Large intestine (tissue), 3 donors: ENCODE measurements around the gene TEX2. TPM values are rescaled to one million over a fixed set of nuclear protein-coding genes. Genes with fewer than 3 reads are reported as not detected.

Experiments used
- DNase-seq, 2 donors: peaks; one replicate each; pipeline versions ENCODE4 v3.0.0 to v3.0.0-alpha.2; 2013
- H3K27ac ChIP-seq: one replicate; pipeline ENCODE4 v1.5.1; 2013; ENCODE audit warnings: low read length
- H3K27me3 ChIP-seq: 2 replicates; pipeline ENCODE4 v1.6.1; 2013; ENCODE audit warnings: low read length; ENCODE audit not compliant: control insufficient read depth, insufficient read depth
- H3K36me3 ChIP-seq: 2 replicates; pipeline ENCODE4 v1.6.1; 2013; ENCODE audit warnings: low read length; ENCODE audit not compliant: control insufficient read depth, insufficient read depth
- H3K4me1 ChIP-seq: one replicate; pipeline ENCODE4 v1.6.1; 2013; ENCODE audit warnings: low read length; ENCODE audit not compliant: control insufficient read depth, insufficient read depth
- H3K4me3 ChIP-seq: one replicate; pipeline ENCODE4 v1.5.1; 2013; ENCODE audit warnings: low read length
- H3K9me3 ChIP-seq: one replicate; pipeline ENCODE4 v1.6.1; 2013; ENCODE audit warnings: mild to moderate bottlenecking, low read depth, low read length, moderate library complexity; ENCODE audit not compliant: control insufficient read depth
- WGBS: methylation state at CpG from one replicate; pipeline ENCODE4 v1.1.5; 2013; ENCODE audit warnings: low lambda C conversion rate; ENCODE audit not compliant: insufficient coverage; 5-methylcytosine and 5-hydroxymethylcytosine counted together
- polyA plus RNA-seq: library from polyadenylated mRNA; unstranded; fragments of 120-200 nt; gene quantifications from one replicate; pipeline ENCODE4 v1.2.1, GENCODE V29; 2013

Gene TEX2
- polyA plus RNA-seq, 1 donor = 37.2 TPM

DNA sequence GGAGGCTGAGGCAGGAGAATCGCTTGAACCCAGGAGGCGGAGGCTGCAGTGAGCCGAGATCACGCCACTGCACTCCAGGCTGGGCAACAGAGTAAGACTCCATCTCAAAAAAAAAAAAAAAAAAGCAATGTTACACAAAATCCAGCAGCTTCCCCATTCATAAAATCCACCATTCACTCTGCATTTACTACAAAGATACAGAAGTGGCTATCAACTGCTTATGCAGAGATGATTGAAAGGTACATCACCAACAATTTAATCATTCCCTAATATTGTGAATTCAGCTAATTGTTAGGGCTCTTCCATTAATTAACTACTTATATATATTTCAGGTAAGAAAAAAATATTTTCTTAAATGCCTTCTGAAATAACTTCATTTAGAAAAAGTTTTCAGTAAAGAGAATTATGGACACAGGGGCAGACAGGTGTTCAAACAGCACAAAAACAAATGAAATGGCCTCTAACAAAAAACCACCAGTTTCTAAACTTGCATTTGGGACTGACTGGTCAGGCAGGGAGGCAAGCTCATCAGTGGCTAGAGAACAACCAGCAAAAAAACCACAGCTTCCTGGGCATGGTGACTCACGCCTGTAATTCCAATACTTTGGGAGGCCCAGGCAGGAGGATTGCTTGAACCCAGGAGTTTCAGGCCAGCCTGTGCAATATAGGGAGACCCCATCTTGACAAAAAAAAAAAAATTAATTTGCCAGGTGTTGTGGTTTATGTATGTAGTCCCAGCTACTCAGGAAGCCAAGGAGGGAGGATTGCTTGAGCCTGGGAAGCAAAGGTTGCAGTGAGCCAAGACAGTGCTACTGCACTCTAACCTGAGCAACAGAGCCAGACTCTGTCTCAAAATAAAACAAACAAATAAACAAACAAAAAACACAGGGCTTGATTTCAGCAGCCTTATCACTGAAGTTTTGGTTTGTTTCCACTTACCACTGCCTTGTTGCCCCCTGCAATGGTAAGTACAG is 159.4 kb downstream of the TEX2 start:
- Histone ChIP-seq H3K36me3 (no peaks in the 10 kb centered on the region), H3K4me3 (no peak overlapping the region), H3K4me1 (peaks cover 9% of the 10 kb centered on the region), H3K27ac (no peak overlapping the region), H3K9me3 (no peaks in the 10 kb centered on the region), H3K27me3 (no peaks in the 10 kb centered on the region)
- WGBS = no CpG with 5 or more reads among the region's 5 CpGs
- no peak for DNase-seq

DNA sequence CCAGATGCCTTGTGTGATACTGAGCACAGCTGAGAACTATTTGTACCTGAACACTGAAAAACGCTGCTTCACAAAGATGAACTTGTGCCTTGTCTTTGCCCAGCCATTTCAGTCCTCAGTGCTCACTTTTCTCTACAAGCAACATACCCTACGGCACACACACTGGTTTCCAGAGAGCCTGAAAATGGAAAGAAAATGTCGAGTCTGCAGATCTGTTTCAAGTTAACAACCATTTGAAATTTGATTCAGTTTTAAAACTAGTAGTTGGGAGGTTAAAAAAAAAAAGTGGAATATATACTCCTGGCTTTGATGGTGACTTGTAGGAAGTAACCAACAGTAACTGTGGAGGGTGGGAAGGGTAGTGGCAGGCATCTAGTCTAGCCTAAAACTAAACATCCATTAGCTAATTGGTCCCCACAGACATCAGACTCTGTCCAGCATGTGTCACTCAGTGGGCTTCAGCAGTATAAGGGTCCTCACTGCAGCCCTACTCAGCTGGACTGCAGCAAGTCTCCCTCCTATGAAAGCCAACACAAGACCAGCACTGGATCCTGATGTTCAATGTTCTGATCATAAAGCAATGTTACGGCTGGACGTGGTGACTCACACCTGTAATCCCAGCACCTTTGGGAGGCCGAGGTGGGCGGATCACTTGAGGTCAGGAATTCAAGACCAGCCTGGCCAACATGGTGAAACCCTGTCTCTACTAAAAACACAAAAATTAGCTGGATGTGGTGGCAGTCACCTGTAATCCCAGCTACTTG is 160.3 kb downstream of the TEX2 start:
- WGBS = 80% methylated on average over 1 of the region's 7 CpGs
- no peak overlapping the region for H3K27ac ChIP-seq

DNA sequence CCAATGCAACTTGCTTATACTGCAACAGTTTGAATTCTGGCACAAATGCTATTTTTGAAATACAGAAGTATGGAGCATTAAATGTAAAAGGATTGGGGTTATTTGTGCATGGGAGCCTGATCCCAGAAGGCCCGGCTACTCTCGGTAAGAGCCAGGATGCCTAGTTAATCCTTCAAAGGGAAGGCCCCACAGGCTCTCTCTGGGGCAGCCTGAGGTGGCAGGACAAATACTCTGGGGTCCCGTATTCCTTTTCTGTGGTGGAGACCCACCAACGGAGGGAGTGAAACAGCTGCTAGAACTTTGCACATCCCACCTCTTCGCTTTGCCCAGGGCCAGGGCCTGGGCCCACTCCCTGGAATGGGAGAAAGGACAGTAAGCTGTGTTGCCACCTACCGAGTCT is 163.5 kb downstream of the TEX2 start:
- Histone ChIP-seq H3K36me3 (peaks cover 17% of the 10 kb centered on the region), H3K4me1 (peaks cover 7% of the 10 kb centered on the region), H3K4me3 (no peak overlapping the region), H3K9me3 (no peaks in the 10 kb centered on the region), H3K27ac (no peak overlapping the region), H3K27me3 (no peaks in the 10 kb centered on the region)
- no CpG with 5 or more reads among the region's 6 CpGs for WGBS
- DNase-seq = no peak

More for the DNA sequence above, 160.3 kb downstream of the TEX2 start:
- Histone ChIP-seq H3K27me3 (no peaks in the 10 kb centered on the region), H3K4me3 (no peak overlapping the region), H3K36me3 (no peaks in the 10 kb centered on the region), H3K4me1 (peaks cover 9% of the 10 kb centered on the region), H3K9me3 (no peaks in the 10 kb centered on the region)
- DNase-seq = no peak

Other genes with a start within 250 kb of the TEX2 start
- gene ICAM2, start 242.6 kb downstream of the TEX2 start, polyA plus RNA-seq = 15.1 TPM
- 10.3 TPM for gene ERN1, start 133.1 kb downstream of the TEX2 start, polyA plus RNA-seq
- 43.8 TPM for gene PECAM1, start 127.6 kb upstream of the TEX2 start, polyA plus RNA-seq
- 6.2 TPM for gene MILR1, start 185.9 kb upstream of the TEX2 start, polyA plus RNA-seq
- 27.0 TPM for gene POLG2, start 233.8 kb upstream of the TEX2 start, polyA plus RNA-seq
- 575 TPM for gene DDX5, start 243.0 kb upstream of the TEX2 start, polyA plus RNA-seq
- gene CEP95, start 243.7 kb upstream of the TEX2 start, polyA plus RNA-seq = 87.5 TPM